ENCODE results near the gene ZNF35.

DNA sequence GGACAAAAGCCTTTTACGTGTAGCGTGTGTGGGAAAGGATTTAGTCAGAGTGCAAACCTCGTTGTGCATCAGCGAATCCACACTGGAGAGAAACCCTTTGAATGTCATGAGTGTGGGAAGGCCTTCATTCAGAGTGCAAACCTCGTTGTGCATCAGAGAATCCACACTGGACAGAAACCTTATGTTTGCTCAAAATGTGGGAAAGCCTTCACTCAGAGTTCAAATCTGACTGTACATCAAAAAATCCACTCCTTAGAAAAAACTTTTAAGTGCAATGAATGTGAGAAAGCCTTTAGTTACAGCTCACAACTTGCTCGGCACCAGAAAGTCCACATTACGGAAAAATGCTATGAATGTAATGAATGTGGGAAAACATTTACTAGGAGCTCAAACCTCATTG, 10.5 kb downstream of the ZNF35 start:
- TF ChIP-seq CTCF (IDR thresholded peaks at IDR 0.05; ENCODE audit: borderline replicate concordance, extremely low read depth, low read length, poor library complexity, severe bottlenecking) (no peak), EZH2 (IDR thresholded peaks at IDR 0.05; ENCODE audit: borderline replicate concordance, low read depth, low read length, severe bottlenecking) (no peak)

Measured in DND-41 (cell line).